Hepatocyte (in vitro differentiated cells): ENCODE data around the gene ANAPC2.

ENCODE experiments used
- CTCF ChIP-seq: fragments of 200-600 bp; sonication (generic); IDR thresholded peaks from 2 replicates; pipeline ENCODE4 v1.5.1; 2016; ENCODE audit warnings: antibody characterized with exemption, mild to moderate bottlenecking; ENCODE audit not compliant: poor library complexity
- EZH2 ChIP-seq: fragments of 200-600 bp; sonication (generic); IDR thresholded peaks from 2 replicates; pipeline ENCODE4 v1.6.1; 2016; ENCODE audit warnings: antibody characterized with exemption, mild to moderate bottlenecking, borderline replicate concordance
- EZH2phosphoT487 ChIP-seq: fragments of 200-600 bp; sonication (generic); IDR thresholded peaks from one replicate; pipeline ENCODE4 v1.6.1; 2018; ENCODE audit warnings: antibody characterized with exemption, mild to moderate bottlenecking, low read depth, moderate library complexity; ENCODE audit not compliant: unreplicated experiment, severe bottlenecking

GRCh38 chr9:137200311-137201204 is 12.2 kb upstream of the ANAPC2 start, which contains the start of gene TPRN:
- TF ChIP-seq EZH2 (no peak), CTCF (no peak), EZH2phosphoT487 (no peak)
